NCI-H2081 (cell line): ENCODE results near the gene PSMD10.

Source experiments
- DNase-seq, 2 experiments: peaks; one replicate each; lab custom pipeline; 2025; lab: John Stamatoyannopoulos, UW

PSMD10 gene

DNA sequence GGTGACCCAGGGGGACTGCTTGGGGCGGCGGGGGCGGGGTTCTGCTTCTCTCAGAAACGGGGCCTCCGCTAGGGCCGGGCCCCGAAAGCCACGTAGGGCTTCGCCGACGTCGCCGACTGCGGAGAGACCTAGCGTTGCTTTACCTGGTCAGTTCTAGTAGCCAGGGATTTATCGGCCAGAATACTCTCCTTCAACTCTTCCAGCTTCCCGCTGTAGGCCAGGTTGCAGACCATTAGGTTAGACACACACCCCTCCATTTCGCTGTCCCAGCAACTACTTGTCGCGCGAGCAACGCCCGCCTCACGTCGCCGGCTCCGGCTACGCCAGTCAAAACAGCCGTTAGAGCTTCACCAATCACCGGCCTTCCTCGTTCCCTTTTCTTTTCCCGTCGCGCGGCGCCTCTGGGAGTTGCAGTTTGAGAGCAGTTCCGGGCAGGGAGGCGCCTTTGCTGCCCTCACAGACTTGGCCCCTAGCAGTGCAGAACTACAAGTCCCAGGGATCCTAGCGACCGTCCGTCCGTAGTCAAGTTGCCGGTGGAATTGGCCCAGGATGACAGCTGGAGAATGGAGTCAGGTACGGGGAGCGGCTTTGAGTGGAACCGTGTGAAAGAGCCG lies at the start of gene PSMD10, which contains the start of gene ATG4A:
PSMD10 (minus strand) TSS at position 279 of the 614 bp plus-strand sequence; CDS start at position 257, 22 bp downstream.
ATG4A (plus strand) TSS at position 515 of the 614 bp plus-strand sequence; CDS start at position 564, 49 bp downstream.
- DNase-seq: peak; percentile 97 to 99

GRCh38 chrX:108138814-108139702 lies 47.7 kb upstream of the PSMD10 start:
- DNase-seq: peak in 1 of 2 experiments; percentile 15

GRCh38 chrX:108134724-108135123 lies 43.4 kb upstream of the PSMD10 start:
- DNase-seq: no peak

GRCh38 chrX:108132876-108133275 lies 41.5 kb upstream of the PSMD10 start:
- no peak for DNase-seq

- DNase-seq: no peak
Measured at GRCh38 chrX:108132034-108132433, 40.7 kb upstream of the PSMD10 start.

- no peak for DNase-seq
Measured at GRCh38 chrX:108131471-108131870, 40.1 kb upstream of the PSMD10 start.

DNA sequence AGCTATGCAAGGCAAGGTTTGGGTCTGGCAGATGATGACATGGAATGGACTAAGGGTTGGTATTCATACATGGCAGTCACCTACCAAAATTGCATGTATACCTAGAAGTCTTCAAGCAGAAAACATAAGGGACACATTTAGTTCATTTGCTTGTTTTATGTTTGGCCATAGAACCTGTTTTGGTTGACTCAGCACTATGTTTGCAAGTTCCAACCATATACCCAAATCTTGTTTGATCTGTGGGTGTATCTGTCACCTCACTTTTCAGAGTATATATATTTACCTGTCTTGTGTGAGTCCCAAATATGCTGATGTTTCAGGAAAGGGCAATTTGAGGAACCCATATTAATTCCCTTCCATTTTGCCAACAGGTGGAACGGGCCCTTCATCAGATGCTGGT lies 39.5 kb upstream of the PSMD10 start:
- no peak for DNase-seq

- no peak for DNase-seq
Measured at GRCh38 chrX:108127152-108127551, 35.8 kb upstream of the PSMD10 start.

DNA sequence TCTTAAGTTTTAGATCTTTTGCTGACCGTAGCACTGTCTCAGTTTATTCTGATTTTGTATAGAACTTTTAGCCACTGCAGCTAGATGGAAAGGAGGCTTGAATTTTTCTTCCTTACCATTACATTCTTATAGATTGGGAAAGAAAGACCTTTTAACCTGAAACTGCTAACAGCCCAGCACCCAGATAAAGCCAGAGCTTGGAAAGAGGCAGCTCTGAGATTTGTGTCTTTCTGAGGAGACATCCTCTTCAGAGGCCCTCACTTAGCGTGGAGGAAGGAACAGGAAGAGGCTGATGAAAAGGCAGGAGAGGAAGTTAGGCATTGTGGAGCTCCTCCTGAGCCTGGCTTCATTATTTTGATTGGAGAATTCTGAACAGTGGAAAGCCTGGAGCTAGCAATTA lies 35.3 kb upstream of the PSMD10 start:
- no peak for DNase-seq

- no peak for DNase-seq
Measured at GRCh38 chrX:108123591-108124366, 32.4 kb upstream of the PSMD10 start.

- no peak for DNase-seq
Measured at GRCh38 chrX:108122748-108123147, 31.4 kb upstream of the PSMD10 start.

GRCh38 chrX:108121291-108121690 lies 29.9 kb upstream of the PSMD10 start:
- DNase-seq: no peak

GRCh38 chrX:108117988-108118387 lies 26.6 kb upstream of the PSMD10 start:
- no peak for DNase-seq

GRCh38 chrX:108114541-108114940 lies 23.2 kb upstream of the PSMD10 start:
- no peak for DNase-seq

- DNase-seq: no peak
Measured at GRCh38 chrX:108105473-108105872, 14.1 kb upstream of the PSMD10 start.

GRCh38 chrX:108097380-108097779 lies 6.0 kb upstream of the PSMD10 start:
- DNase-seq: no peak

- peak; percentile 58 to 82 for DNase-seq
Measured at GRCh38 chrX:108091878-108092291, 543 bp upstream of the PSMD10 start.

GRCh38 chrX:108090491-108091263 lies 665 bp downstream of the PSMD10 start:
- no peak for DNase-seq

DNA sequence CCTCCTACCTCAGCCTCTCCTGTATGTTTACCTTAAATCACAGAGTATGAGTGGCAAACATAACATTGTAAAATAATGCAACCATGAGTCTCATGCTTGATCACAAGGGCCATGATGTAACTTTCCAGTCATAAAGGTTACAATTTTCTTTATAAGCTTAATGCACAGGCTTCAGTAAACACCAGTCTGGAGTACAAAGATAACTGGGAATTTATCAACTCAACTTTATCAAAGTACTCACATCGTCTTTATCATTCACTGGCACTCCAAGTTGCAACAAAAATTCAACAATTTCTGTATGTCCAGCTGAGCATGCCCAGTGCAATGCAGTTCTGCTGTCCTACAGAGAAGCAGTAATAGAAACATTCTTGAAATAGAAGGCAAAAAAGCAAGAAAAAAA lies 2.8 kb downstream of the PSMD10 start:
- no peak for DNase-seq

DNA sequence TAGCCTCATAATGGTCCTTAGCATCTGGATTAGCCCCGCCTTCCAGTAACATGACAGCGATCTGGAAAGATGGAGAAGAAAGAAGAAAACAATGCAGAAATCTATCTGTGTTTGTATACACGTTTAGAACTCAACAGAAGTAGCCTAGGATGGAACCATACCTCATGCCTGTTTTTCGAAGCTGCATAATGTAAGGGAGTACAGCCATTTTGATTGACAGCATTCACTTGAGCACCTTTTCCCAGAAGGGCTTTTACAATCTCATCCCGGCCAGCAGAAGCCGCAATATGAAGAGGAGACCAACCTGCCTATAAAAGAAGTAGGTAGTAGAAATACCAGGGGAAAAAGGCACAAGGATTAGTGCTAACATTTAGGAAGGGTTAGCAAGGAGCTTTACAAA lies 3.5 kb downstream of the PSMD10 start:
- no peak for DNase-seq

- DNase-seq: no peak
Measured at GRCh38 chrX:108081110-108081509, 10.2 kb downstream of the PSMD10 start.

GRCh38 chrX:108072746-108073145 lies 18.6 kb downstream of the PSMD10 start:
- DNase-seq: no peak
